Hepatocyte (in vitro differentiated cells): ENCODE measurements around the gene RELL1.

Experiments
- EZH2 ChIP-seq: fragments of 200-600 bp; sonication (generic); IDR thresholded peaks from 2 replicates; pipeline ENCODE4 v1.6.1; 2016; ENCODE audit warnings: antibody characterized with exemption, mild to moderate bottlenecking, borderline replicate concordance
- EZH2phosphoT487 ChIP-seq: fragments of 200-600 bp; sonication (generic); IDR thresholded peaks from one replicate; pipeline ENCODE4 v1.6.1; 2018; ENCODE audit warnings: antibody characterized with exemption, mild to moderate bottlenecking, low read depth, moderate library complexity; ENCODE audit not compliant: unreplicated experiment, severe bottlenecking
- TF ChIP-seq, protein P1 (sequence below): fragments of 200-600 bp; sonication (generic); IDR thresholded peaks from 2 replicates; pipeline ENCODE4 v1.5.1; 2016; ENCODE audit warnings: antibody characterized with exemption, mild to moderate bottlenecking; ENCODE audit not compliant: poor library complexity

DNA sequence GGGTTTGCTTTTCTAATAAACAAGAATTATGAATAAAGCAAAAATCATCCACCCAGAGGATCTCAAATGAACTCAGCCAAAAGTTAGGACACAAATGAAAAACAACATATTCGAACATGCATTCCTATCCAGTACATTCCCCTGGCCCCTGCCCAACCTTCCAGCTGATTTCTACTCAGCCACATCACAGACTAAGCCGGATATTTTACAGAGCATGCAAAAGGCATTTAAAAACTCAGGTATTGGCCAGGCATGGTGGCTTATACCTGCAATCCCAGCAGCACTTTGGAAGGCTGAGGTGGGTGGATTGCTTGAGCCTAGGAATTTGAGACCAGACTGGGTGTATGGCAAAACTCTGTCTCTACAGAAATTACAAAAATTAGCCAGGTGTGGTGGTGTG is 54.6 kb downstream of the RELL1 start:
- no peak for TF ChIP-seq EZH2
- TF ChIP-seq, protein P1, sequence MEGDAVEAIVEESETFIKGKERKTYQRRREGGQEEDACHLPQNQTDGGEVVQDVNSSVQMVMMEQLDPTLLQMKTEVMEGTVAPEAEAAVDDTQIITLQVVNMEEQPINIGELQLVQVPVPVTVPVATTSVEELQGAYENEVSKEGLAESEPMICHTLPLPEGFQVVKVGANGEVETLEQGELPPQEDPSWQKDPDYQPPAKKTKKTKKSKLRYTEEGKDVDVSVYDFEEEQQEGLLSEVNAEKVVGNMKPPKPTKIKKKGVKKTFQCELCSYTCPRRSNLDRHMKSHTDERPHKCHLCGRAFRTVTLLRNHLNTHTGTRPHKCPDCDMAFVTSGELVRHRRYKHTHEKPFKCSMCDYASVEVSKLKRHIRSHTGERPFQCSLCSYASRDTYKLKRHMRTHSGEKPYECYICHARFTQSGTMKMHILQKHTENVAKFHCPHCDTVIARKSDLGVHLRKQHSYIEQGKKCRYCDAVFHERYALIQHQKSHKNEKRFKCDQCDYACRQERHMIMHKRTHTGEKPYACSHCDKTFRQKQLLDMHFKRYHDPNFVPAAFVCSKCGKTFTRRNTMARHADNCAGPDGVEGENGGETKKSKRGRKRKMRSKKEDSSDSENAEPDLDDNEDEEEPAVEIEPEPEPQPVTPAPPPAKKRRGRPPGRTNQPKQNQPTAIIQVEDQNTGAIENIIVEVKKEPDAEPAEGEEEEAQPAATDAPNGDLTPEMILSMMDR = no peak
- no peak for TF ChIP-seq EZH2phosphoT487
